ENCODE data around the gene ABHD2. TPM values are rescaled to one million over a fixed set of nuclear protein-coding genes. Genes with fewer than 3 reads are reported as not detected.
A peak's percentile ranks its signal among the peaks of the same experiment; 100 is the strongest.
"Not testable (repeated sequence)": the region's sequence is repeated elsewhere in the genome, so short reads cannot be mapped to it uniquely, and the experiment has no call there.

Gene ABHD2
- polyA plus RNA-seq, 3 donors: 30.8 to 67.1 (median 37.3) TPM

DNA sequence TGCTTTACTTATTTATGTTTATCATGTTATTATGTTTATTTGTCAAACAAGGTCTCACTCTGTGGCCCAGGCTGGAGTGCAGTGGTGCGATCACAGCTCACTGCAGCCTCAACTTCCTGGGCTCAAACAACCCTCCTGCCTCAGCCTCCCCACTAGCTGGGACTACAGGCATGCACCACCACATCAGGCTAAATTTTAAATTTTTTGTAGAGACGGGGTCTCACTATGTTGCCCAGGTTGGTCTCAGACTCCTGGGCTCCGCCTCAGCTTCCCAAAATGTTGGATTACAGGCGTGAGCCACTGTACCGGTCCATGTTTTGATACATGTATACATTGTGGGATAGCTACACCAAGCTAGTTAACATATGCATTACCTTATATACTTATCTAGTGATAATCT is 1.9 kb upstream of the ABHD2 start:
- H3K4me2 ChIP-seq (replicated peaks; ENCODE audit: extremely low read depth, low read length, poor library complexity, severe bottlenecking); H3K36me3 Mint-ChIP-seq; H3K36me3 ChIP-seq (replicated peaks in 1 of 2; ENCODE audit: control insufficient read depth in 1 of 2, insufficient read depth in 2 of 2, low read length in 2 of 2); H3K9me3 ChIP-seq (replicated peaks in 1 of 2; ENCODE audit: control insufficient read depth in 1 of 2, insufficient read depth in 1 of 2, low read length in 2 of 2); H3K27me3 ChIP-seq (ENCODE audit: control insufficient read depth in 2 of 2, insufficient read depth in 2 of 2, low read length in 2 of 2); H3K9me3 Mint-ChIP-seq; H3K9ac ChIP-seq (ENCODE audit: insufficient read depth, low read length, poor library complexity, severe bottlenecking); H3K27ac ChIP-seq (ENCODE audit: low read depth in 1 of 2, low read length in 2 of 2); DNase-seq; H3K27me3 Mint-ChIP-seq (ENCODE audit: low read depth in 3 of 3); H3K4me3 ChIP-seq (replicated peaks in 1 of 3; ENCODE audit: low read depth in 2 of 3, low read length in 3 of 3); H3K4me3 Mint-ChIP-seq; H2AFZ ChIP-seq (ENCODE audit: insufficient read depth, low read depth, low read length, poor library complexity, severe bottlenecking); H4K20me1 ChIP-seq (ENCODE audit: insufficient read depth, low read length): not testable (repeated sequence)
- intact Hi-C loops (cut with micrococcal nuclease): loop anchor here in 1 of 2 donors (5.0 kb wide), 1 partner anchor 46 kb away; no protein-coding TSS in a partner anchor
- H3K4me1 Mint-ChIP-seq: peaks cover 27% of the 10 kb centered on the region
- WGBS (ENCODE audit: insufficient coverage): 100% methylated on average over 1 of the region's 5 CpGs
- H3K4me1 ChIP-seq (ENCODE audit: control insufficient read depth in 1 of 2, insufficient read depth in 2 of 2, low read length in 2 of 2): peaks cover 33 to 39% of the 10 kb centered on the region in 2 donors
- peak overlapping the region in 1 of 7 donors; percentile 71 for H3K27ac Mint-ChIP-seq
- peaks cover 28% of the 10 kb centered on the region for H3K79me2 ChIP-seq (ENCODE audit: insufficient read depth, low read length)

DNA sequence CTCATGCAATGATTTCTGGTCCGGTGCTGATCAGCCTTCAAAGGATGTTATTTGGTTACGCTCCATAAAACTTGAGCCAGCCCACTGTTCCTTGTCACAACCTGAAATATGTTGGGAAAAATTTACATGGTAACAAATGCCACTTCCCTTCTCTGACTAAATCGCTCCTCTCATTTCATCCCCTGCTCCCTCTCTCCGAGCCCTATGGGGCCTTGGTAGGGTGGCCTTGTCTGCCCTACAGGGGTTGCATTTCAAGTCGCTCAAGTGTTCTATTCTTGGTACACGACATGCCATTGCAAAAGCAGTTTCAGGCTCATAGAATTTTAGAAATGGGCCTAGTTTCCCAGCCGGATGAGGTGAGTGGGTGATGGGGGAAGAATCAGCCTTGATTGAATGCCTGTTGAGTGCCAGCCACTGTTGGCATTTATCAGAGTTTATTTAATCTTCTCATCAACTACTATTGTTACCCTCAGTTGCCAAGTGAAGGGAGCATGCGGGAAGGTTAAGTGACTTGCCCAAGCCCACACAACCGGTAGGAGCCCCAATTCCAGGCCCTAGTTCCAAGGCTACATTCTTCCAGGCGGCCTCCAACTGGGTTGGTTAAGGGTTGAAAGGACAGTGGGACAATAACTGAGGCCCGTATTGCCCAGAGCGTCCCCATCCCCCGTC is 961 bp upstream of the ABHD2 start:
- TF ChIP-seq, protein P1, sequence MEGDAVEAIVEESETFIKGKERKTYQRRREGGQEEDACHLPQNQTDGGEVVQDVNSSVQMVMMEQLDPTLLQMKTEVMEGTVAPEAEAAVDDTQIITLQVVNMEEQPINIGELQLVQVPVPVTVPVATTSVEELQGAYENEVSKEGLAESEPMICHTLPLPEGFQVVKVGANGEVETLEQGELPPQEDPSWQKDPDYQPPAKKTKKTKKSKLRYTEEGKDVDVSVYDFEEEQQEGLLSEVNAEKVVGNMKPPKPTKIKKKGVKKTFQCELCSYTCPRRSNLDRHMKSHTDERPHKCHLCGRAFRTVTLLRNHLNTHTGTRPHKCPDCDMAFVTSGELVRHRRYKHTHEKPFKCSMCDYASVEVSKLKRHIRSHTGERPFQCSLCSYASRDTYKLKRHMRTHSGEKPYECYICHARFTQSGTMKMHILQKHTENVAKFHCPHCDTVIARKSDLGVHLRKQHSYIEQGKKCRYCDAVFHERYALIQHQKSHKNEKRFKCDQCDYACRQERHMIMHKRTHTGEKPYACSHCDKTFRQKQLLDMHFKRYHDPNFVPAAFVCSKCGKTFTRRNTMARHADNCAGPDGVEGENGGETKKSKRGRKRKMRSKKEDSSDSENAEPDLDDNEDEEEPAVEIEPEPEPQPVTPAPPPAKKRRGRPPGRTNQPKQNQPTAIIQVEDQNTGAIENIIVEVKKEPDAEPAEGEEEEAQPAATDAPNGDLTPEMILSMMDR (IDR thresholded peaks at IDR 0.05): no peak
- Mint-ChIP-seq H3K4me1 (peaks cover 35% of the 10 kb centered on the region), H3K4me3 (no peak overlapping the region), H3K9me3 (no peaks in the 10 kb centered on the region), H3K27me3 (ENCODE audit: low read depth in 3 of 3) (peaks cover 0 to 2% (median 0%) of the 10 kb centered on the region in 3 donors), H3K36me3 (peaks cover 3 to 7% of the 10 kb centered on the region in 2 donors), H3K27ac (no peak overlapping the region)
- H3K27ac ChIP-seq (ENCODE audit: low read depth in 1 of 2, low read length in 2 of 2): peak overlapping the region; percentile 74 to 94
- no peaks in the 10 kb centered on the region for H3K36me3 ChIP-seq (replicated peaks in 1 of 2; ENCODE audit: control insufficient read depth in 1 of 2, insufficient read depth in 2 of 2, low read length in 2 of 2)
- intact Hi-C loops (cut with micrococcal nuclease): loop anchor here in 1 of 2 donors (5.0 kb wide), 1 partner anchor 45 kb away; no protein-coding TSS in a partner anchor
- H3K4me1 ChIP-seq (ENCODE audit: control insufficient read depth in 1 of 2, insufficient read depth in 2 of 2, low read length in 2 of 2): peaks cover 42 to 48% of the 10 kb centered on the region in 2 donors
- WGBS (ENCODE audit: insufficient coverage): 50% methylated on average over 2 of the region's 13 CpGs
- peak overlapping the region; percentile 5 to 97 (median 42) for H3K4me3 ChIP-seq (replicated peaks in 1 of 3; ENCODE audit: low read depth in 2 of 3, low read length in 3 of 3)
- H3K9me3 ChIP-seq (replicated peaks in 1 of 2; ENCODE audit: control insufficient read depth in 1 of 2, insufficient read depth in 1 of 2, low read length in 2 of 2): no peaks in the 10 kb centered on the region
- no peak for DNase-seq
- H3K9ac ChIP-seq (ENCODE audit: insufficient read depth, low read length, poor library complexity, severe bottlenecking): peak overlapping the region; percentile 92
- H3K79me2 ChIP-seq (ENCODE audit: insufficient read depth, low read length): peaks cover 37% of the 10 kb centered on the region
- H2AFZ ChIP-seq (ENCODE audit: insufficient read depth, low read depth, low read length, poor library complexity, severe bottlenecking): peak overlapping the region; percentile 64
- no peaks in the 10 kb centered on the region for H4K20me1 ChIP-seq (ENCODE audit: insufficient read depth, low read length)
- no peaks in the 10 kb centered on the region for H3K27me3 ChIP-seq (ENCODE audit: control insufficient read depth in 2 of 2, insufficient read depth in 2 of 2, low read length in 2 of 2)
- H3K4me2 ChIP-seq (replicated peaks; ENCODE audit: extremely low read depth, low read length, poor library complexity, severe bottlenecking): peak overlapping the region; percentile 94
